HFF-Myc (cell line): ENCODE measurements around the gene ELOA.

Experiments used
- DNase-seq: peaks from one replicate; pipeline ENCODE4 v3.0.0-alpha.2; 2011; ENCODE audit warnings: low read depth; ENCODE audit errors: extremely low read depth
- H3K4me3 ChIP-seq: replicated peaks from 2 replicates; pipeline ENCODE4 v1.5.1; 2011; ENCODE audit warnings: low read depth, mild to moderate bottlenecking, control low read depth, low read length
- CTCF ChIP-seq: IDR thresholded peaks from 2 replicates; pipeline ENCODE4 v1.5.1; 2012; ENCODE audit warnings: mild to moderate bottlenecking, low read depth, low read length, control low read depth; ENCODE audit errors: missing control alignments

Gene ELOA

GRCh38 chr1:23784846-23785245, 41.6 kb downstream of the ELOA start:
- no peak for TF ChIP-seq CTCF
- no peak for DNase-seq

GRCh38 chr1:23787701-23788100, 44.4 kb downstream of the ELOA start:
- no peak overlapping the region for H3K4me3 ChIP-seq
- no peak for DNase-seq
- TF ChIP-seq CTCF, result no peak

More at GRCh38 chr1:23784846-23785245, 41.6 kb downstream of the ELOA start:
- no peak overlapping the region for H3K4me3 ChIP-seq

- TF ChIP-seq CTCF, result no peak
- DNase-seq, result no peak
- H3K4me3 ChIP-seq, result no peak overlapping the region
These were observed 45.4 kb downstream of the ELOA start for GRCh38 chr1:23788695-23789094.

- DNase-seq, result peak; percentile 66
- TF ChIP-seq CTCF, result no peak
- H3K4me3 ChIP-seq, result peak within 1 kb of the TSS; percentile 97
These were observed 47.6 kb downstream of the ELOA start, which contains the start of gene LYPLA2 for GRCh38 chr1:23790696-23791515. Gene LYPLA2 (plus strand): TSS chr1:23791145. CDS start chr1:23792683, 1,538 bp downstream.

GRCh38 chr1:23791516-23792047, 48.3 kb downstream of the ELOA start:
- DNase-seq, result no peak
- no peak for TF ChIP-seq CTCF
- H3K4me3 ChIP-seq, result peak overlapping the region; percentile 97

GRCh38 chr1:23792151-23792945, 49.1 kb downstream of the ELOA start:
- no peak for TF ChIP-seq CTCF
- H3K4me3 ChIP-seq, result peak overlapping the region; percentile 97
- no peak for DNase-seq
